HEK293 (cell line): ENCODE data around the gene ABRACL.

Experiments
- CTCF ChIA-PET: fragments of 350-600 bp; formaldehyde crosslinking; extraction: SDS; loops from one replicate; lab custom pipeline; 2021; ENCODE audit warnings: antibody characterized with exemption; lab: Yijun Ruan, JAX
- POLR2A ChIA-PET: fragments of 300-600 bp; formaldehyde crosslinking; extraction: SDS; loops from one replicate; lab custom pipeline; 2020; ENCODE audit warnings: antibody characterized with exemption, inconsistent platforms; lab: Yijun Ruan, JAX
- H3K27ac ChIP-seq: fragments of 200-500 bp; sonication (Bioruptor generic); 2 replicates; pipeline ENCODE4 v1.5.1; 2014; ENCODE audit warnings: low read depth, low read length, control low read depth, inconsistent platforms; ENCODE audit errors: extremely low read depth
- H3K36me3 ChIP-seq, 2 experiments: fragments of 200-500 bp in 1 of 2; sonication (Bioruptor generic) in 1 of 2; 1 replicate in 1 of 2; 2 replicates in 1 of 2; pipeline ENCODE4 v1.5.1; 2014 to 2017; ENCODE audit warnings: inconsistent platforms in 2 of 2, low read length in 2 of 2; ENCODE audit not compliant: control insufficient read depth in 2 of 2, insufficient read depth in 1 of 2
- H3K4me1 ChIP-seq: fragments of 200-500 bp; sonication (Bioruptor generic); 2 replicates; pipeline ENCODE4 v1.5.1; 2014; ENCODE audit warnings: mild to moderate bottlenecking, low read length, inconsistent platforms; ENCODE audit not compliant: control insufficient read depth, insufficient read depth
- H3K4me3 ChIP-seq: 2 replicates; pipeline ENCODE4 v1.5.1; 2011; ENCODE audit warnings: low read depth, mild to moderate bottlenecking, control low read depth, low read length, moderate library complexity
- H3K9me3 ChIP-seq: fragments of 200-500 bp; sonication (Bioruptor generic); 2 replicates; pipeline ENCODE4 v1.5.1; 2014; ENCODE audit warnings: low read depth, low read length, inconsistent platforms; ENCODE audit not compliant: control insufficient read depth, insufficient read depth
- EGR2 ChIP-seq: fragments of 450-650 bp; formaldehyde crosslinking; IDR thresholded peaks from 2 replicates; pipeline ENCODE4 v1.5.1; 2016; ENCODE audit warnings: low read depth, missing biosample characterization, missing genetic modification characterization
- KLF16 ChIP-seq: fragments of 450-650 bp; formaldehyde crosslinking; IDR thresholded peaks from 2 replicates; pipeline ENCODE4 v1.5.1; 2017; ENCODE audit warnings: missing biosample characterization, missing genetic modification characterization
- KLF17 ChIP-seq: fragments of 450-650 bp; formaldehyde crosslinking; IDR thresholded peaks from 2 replicates; pipeline ENCODE4 v1.5.1; 2016; ENCODE audit warnings: missing biosample characterization, missing genetic modification characterization
- KLF8 ChIP-seq: fragments of 450-650 bp; formaldehyde crosslinking; IDR thresholded peaks from 2 replicates; pipeline ENCODE4 v1.5.1; 2016; ENCODE audit warnings: missing biosample characterization, missing genetic modification characterization
- KLF9 ChIP-seq: fragments of 450-650 bp; formaldehyde crosslinking; IDR thresholded peaks from 2 replicates; pipeline ENCODE4 v1.5.1; 2016; ENCODE audit warnings: missing biosample characterization, missing genetic modification characterization, low read depth
- SCRT2 ChIP-seq: fragments of 450-650 bp; formaldehyde crosslinking; IDR thresholded peaks from 2 replicates; pipeline ENCODE4 v1.5.1; 2016; ENCODE audit warnings: missing biosample characterization, missing genetic modification characterization
- SP3 ChIP-seq: fragments of 450-650 bp; formaldehyde crosslinking; IDR thresholded peaks from 2 replicates; pipeline ENCODE4 v1.5.1; 2016; ENCODE audit warnings: missing biosample characterization, missing genetic modification characterization
- YY1 ChIP-seq: fragments of 450-650 bp; formaldehyde crosslinking; IDR thresholded peaks from 2 replicates; pipeline ENCODE4 v1.5.1; 2018; ENCODE audit warnings: missing biosample characterization, missing genetic modification characterization
- ZBTB1 ChIP-seq: fragments of 450-650 bp; formaldehyde crosslinking; IDR thresholded peaks from 2 replicates; pipeline ENCODE4 v1.5.1; 2016; ENCODE audit warnings: missing biosample characterization, missing genetic modification characterization
- ZBTB8A ChIP-seq: fragments of 450-650 bp; formaldehyde crosslinking; IDR thresholded peaks from 2 replicates; pipeline ENCODE4 v1.5.1; 2016; ENCODE audit warnings: missing biosample characterization, missing genetic modification characterization
- ZFHX2 ChIP-seq: fragments of 450-650 bp; formaldehyde crosslinking; conservative IDR thresholded peaks from 2 replicates; pipeline ENCODE4 v1.5.1; 2016; ENCODE audit warnings: missing biosample characterization, missing genetic modification characterization
- ZNF169 ChIP-seq: fragments of 450-650 bp; formaldehyde crosslinking; IDR thresholded peaks from 2 replicates; pipeline ENCODE4 v1.5.1; 2016; ENCODE audit warnings: missing biosample characterization, missing genetic modification characterization
- ZNF2 ChIP-seq: fragments of 450-650 bp; formaldehyde crosslinking; IDR thresholded peaks from 2 replicates; pipeline ENCODE4 v1.5.1; 2016; ENCODE audit warnings: missing biosample characterization, missing genetic modification characterization
- ZNF24 ChIP-seq: fragments of 450-650 bp; formaldehyde crosslinking; IDR thresholded peaks from 2 replicates; pipeline ENCODE4 v1.5.1; 2016; ENCODE audit warnings: missing biosample characterization, missing genetic modification characterization
- ZNF335 ChIP-seq: fragments of 450-650 bp; formaldehyde crosslinking; conservative IDR thresholded peaks from 2 replicates; pipeline ENCODE4 v1.5.1; 2016; ENCODE audit warnings: missing biosample characterization, missing genetic modification characterization
- ZNF529 ChIP-seq: fragments of 450-650 bp; formaldehyde crosslinking; IDR thresholded peaks from 2 replicates; pipeline ENCODE4 v1.5.1; 2017; ENCODE audit warnings: missing genetic modification characterization, missing biosample characterization; ENCODE audit not compliant: insufficient replicate concordance
- ZNF600 ChIP-seq: fragments of 450-650 bp; formaldehyde crosslinking; IDR thresholded peaks from 2 replicates; pipeline ENCODE4 v1.5.1; 2016; ENCODE audit warnings: missing biosample characterization, missing genetic modification characterization
- ZNF629 ChIP-seq: fragments of 450-650 bp; formaldehyde crosslinking; IDR thresholded peaks from 2 replicates; pipeline ENCODE4 v1.5.1; 2017; ENCODE audit warnings: missing biosample characterization, missing genetic modification characterization
- ZNF704 ChIP-seq: fragments of 450-650 bp; formaldehyde crosslinking; IDR thresholded peaks from 2 replicates; pipeline ENCODE4 v1.5.1; 2016; ENCODE audit warnings: missing biosample characterization, missing genetic modification characterization
- ZSCAN16 ChIP-seq: fragments of 450-650 bp; formaldehyde crosslinking; IDR thresholded peaks from 2 replicates; pipeline ENCODE4 v1.5.1; 2016; ENCODE audit warnings: missing biosample characterization, missing genetic modification characterization
- ZSCAN23 ChIP-seq: fragments of 450-650 bp; formaldehyde crosslinking; IDR thresholded peaks from 2 replicates; pipeline ENCODE4 v1.5.1; 2016; ENCODE audit warnings: missing biosample characterization, missing genetic modification characterization
- ZSCAN30 ChIP-seq: fragments of 450-650 bp; IDR thresholded peaks from 2 replicates; pipeline ENCODE4 v1.5.1; 2018; ENCODE audit warnings: missing biosample characterization, mild to moderate bottlenecking, missing genetic modification characterization, moderate library complexity
- TF ChIP-seq, protein P1 (sequence below): fragments of 450-650 bp; formaldehyde crosslinking; IDR thresholded peaks from 2 replicates; pipeline ENCODE4 v1.5.1; 2016; ENCODE audit warnings: missing biosample characterization, missing genetic modification characterization
- TF ChIP-seq, protein P2 (sequence below): IDR thresholded peaks from 2 replicates; pipeline ENCODE4 v1.6.1; 2011; ENCODE audit warnings: mild to moderate bottlenecking, low read depth, low read length, borderline replicate concordance
- TF ChIP-seq, protein P3 (sequence below): fragments of 450-650 bp; formaldehyde crosslinking; IDR thresholded peaks from 2 replicates; pipeline ENCODE4 v1.5.1; 2016; ENCODE audit warnings: missing biosample characterization, missing genetic modification characterization

The ABRACL gene

GRCh38 chr6:139037490-139037889, 8.9 kb downstream of the ABRACL start:
- 0 out of 2 replicates have a peak, but pooled peaks have one; percentile 48 for TF ChIP-seq ZNF335 (tag by site-specific recombination)
- TF ChIP-seq KLF16 (tag by site-specific recombination) = no peak
- no peak for TF ChIP-seq ZNF529 (tag by site-specific recombination)
- peak; percentile 98 for TF ChIP-seq ZFHX2
- no peak for TF ChIP-seq ZSCAN23 (tag by site-specific recombination)
- TF ChIP-seq, protein P1, sequence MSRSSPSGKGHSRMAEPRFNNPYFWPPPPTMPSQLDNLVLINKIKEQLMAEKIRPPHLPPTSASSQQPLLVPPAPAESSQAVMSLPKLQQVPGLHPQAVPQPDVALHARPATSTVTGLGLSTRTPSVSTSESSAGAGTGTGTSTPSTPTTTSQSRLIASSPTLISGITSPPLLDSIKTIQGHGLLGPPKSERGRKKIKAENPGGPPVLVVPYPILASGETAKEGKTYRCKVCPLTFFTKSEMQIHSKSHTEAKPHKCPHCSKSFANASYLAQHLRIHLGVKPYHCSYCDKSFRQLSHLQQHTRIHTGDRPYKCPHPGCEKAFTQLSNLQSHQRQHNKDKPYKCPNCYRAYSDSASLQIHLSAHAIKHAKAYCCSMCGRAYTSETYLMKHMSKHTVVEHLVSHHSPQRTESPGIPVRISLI (tag by site-specific recombination) = peak; percentile 37; the same call in 1 of the 2 replicates
- TF ChIP-seq ZNF169 = no peak
- no peak for TF ChIP-seq ZNF704 (tag by site-specific recombination)
- peak; percentile 53; the same call in 1 of the 2 replicates for TF ChIP-seq KLF17 (tag by site-specific recombination)
- no peak for TF ChIP-seq ZNF2 (tag by site-specific recombination)
- TF ChIP-seq SCRT2 (tag by site-specific recombination) = peak; percentile 64
- TF ChIP-seq YY1 = no peak
- TF ChIP-seq KLF9 (tag by site-specific recombination) = peak; percentile 24; the same call in 1 of the 2 replicates
- peak; percentile 97 for TF ChIP-seq EGR2 (tag by site-specific recombination)
- TF ChIP-seq ZSCAN30 = no peak
- no peak for TF ChIP-seq ZNF600 (tag by site-specific recombination)
- no peak for TF ChIP-seq ZBTB8A (tag by site-specific recombination)
- TF ChIP-seq, protein P2, sequence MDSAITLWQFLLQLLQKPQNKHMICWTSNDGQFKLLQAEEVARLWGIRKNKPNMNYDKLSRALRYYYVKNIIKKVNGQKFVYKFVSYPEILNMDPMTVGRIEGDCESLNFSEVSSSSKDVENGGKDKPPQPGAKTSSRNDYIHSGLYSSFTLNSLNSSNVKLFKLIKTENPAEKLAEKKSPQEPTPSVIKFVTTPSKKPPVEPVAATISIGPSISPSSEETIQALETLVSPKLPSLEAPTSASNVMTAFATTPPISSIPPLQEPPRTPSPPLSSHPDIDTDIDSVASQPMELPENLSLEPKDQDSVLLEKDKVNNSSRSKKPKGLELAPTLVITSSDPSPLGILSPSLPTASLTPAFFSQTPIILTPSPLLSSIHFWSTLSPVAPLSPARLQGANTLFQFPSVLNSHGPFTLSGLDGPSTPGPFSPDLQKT = no peak
- 0 out of 2 replicates have a peak, but pooled peaks have one; percentile 20 for TF ChIP-seq ZNF24 (tag by site-specific recombination)
- TF ChIP-seq ZBTB1 (tag by site-specific recombination) = no peak
- TF ChIP-seq ZNF629 = peak; percentile 44
- TF ChIP-seq KLF8 (tag by site-specific recombination) = peak; percentile 24; the same call in 1 of the 2 replicates
- TF ChIP-seq, protein P3, sequence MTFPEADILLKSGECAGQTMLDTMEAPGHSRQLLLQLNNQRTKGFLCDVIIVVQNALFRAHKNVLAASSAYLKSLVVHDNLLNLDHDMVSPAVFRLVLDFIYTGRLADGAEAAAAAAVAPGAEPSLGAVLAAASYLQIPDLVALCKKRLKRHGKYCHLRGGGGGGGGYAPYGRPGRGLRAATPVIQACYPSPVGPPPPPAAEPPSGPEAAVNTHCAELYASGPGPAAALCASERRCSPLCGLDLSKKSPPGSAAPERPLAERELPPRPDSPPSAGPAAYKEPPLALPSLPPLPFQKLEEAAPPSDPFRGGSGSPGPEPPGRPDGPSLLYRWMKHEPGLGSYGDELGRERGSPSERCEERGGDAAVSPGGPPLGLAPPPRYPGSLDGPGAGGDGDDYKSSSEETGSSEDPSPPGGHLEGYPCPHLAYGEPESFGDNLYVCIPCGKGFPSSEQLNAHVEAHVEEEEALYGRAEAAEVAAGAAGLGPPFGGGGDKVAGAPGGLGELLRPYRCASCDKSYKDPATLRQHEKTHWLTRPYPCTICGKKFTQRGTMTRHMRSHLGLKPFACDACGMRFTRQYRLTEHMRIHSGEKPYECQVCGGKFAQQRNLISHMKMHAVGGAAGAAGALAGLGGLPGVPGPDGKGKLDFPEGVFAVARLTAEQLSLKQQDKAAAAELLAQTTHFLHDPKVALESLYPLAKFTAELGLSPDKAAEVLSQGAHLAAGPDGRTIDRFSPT (tag by site-specific recombination) = peak; percentile 44; the same call in 1 of the 2 replicates
- 0 out of 2 replicates have a peak, but pooled peaks have one; percentile 16 for TF ChIP-seq SP3
- TF ChIP-seq ZSCAN16 (tag by site-specific recombination) = no peak
- Histone ChIP-seq H3K4me3 (no peak overlapping the region), H3K36me3 (peaks cover 10 to 60% of the 10 kb centered on the region in 2 experiments; a peak in 2 of 3 replicates), H3K27ac (no peak overlapping the region), H3K9me3 (no peaks in the 10 kb centered on the region), H3K4me1 (no peaks in the 10 kb centered on the region)
- ChIA-PET CTCF (interaction anchor here (0.9 to 1.6 kb wide), 3 partner anchors 14 to 221 kb away, joined by 3 read pairs; no protein-coding TSS in a partner anchor), POLR2A (interaction anchor here (1.2 kb wide), 1 partner anchor 10 kb away, joined by 3 read pairs; no protein-coding TSS in a partner anchor)
